D721Med (cell line): ENCODE results near the gene WDR81.
"Not testable (repeated sequence)": the region's sequence is repeated elsewhere in the genome, so short reads cannot be mapped to it uniquely, and the experiment has no call there.

ENCODE experiments used
- DNase-seq: peaks from one replicate; pipeline ENCODE4 v3.0.0; 2011; ENCODE audit warnings: low spot score; ENCODE audit not compliant: insufficient read length
- FAIRE-seq: peaks from 2 replicates; lab custom pipeline; 2011; peaks lifted over from hg19 to GRCh38; lab: Jason Lieb, UNC
- CTCF ChIP-seq: IDR thresholded peaks from 2 replicates; pipeline ENCODE4 v1.5.1; 2012; ENCODE audit warnings: mild to moderate bottlenecking, control low read depth; ENCODE audit not compliant: insufficient read depth; ENCODE audit errors: missing control alignments

WDR81 gene

GRCh38 chr17:1732833-1733321 lies 8.4 kb downstream of the WDR81 start:
- DNase-seq (no peak), FAIRE-seq (no peak)
- no peak for TF ChIP-seq CTCF

GRCh38 chr17:1733759-1734158 lies 9.3 kb downstream of the WDR81 start:
- FAIRE-seq = no peak
- no peak for TF ChIP-seq CTCF
- no peak for DNase-seq

- DNase-seq (no peak), FAIRE-seq (no peak)
- no peak for TF ChIP-seq CTCF
These were observed 10.9 kb downstream of the WDR81 start for GRCh38 chr17:1735418-1735817.

- TF ChIP-seq CTCF = no peak
- FAIRE-seq (no peak), DNase-seq (no peak)
These were observed 11.4 kb downstream of the WDR81 start for GRCh38 chr17:1735834-1736347.

GRCh38 chr17:1736348-1737281 lies 12.1 kb downstream of the WDR81 start:
- FAIRE-seq = no peak
- DNase-seq = no peak
- TF ChIP-seq CTCF = no peak

- FAIRE-seq (no peak), DNase-seq (no peak)
- TF ChIP-seq CTCF = no peak
These were observed 13.2 kb downstream of the WDR81 start for GRCh38 chr17:1737531-1738291.

GRCh38 chr17:1741899-1742298 lies 17.4 kb downstream of the WDR81 start:
- FAIRE-seq, DNase-seq: not testable (repeated sequence)
